Measurements from ENCODE around the gene KRTAP9-9. TPM values are rescaled to one million over a fixed set of nuclear protein-coding genes. Genes with fewer than 3 reads are reported as not detected.

Gene KRTAP9-9
- total RNA-seq, 3 donors from 2014 or later: not detected

- Mint-ChIP-seq H3K36me3 (ENCODE audit: insufficient read depth) (no peaks in the 10 kb centered on the region), H3K4me3 (no peak overlapping the region), H3K4me1 (ENCODE audit: low read depth) (peaks cover 16% of the 10 kb centered on the region), H3K9me3 (no peaks in the 10 kb centered on the region), H3K27me3 (ENCODE audit: low read depth) (no peaks in the 10 kb centered on the region)
- ATAC-seq (no peak), DNase-seq (no peak)
Observed at GRCh38 chr17:41287050-41287449, 31.9 kb downstream of the KRTAP9-9 start.

DNA sequence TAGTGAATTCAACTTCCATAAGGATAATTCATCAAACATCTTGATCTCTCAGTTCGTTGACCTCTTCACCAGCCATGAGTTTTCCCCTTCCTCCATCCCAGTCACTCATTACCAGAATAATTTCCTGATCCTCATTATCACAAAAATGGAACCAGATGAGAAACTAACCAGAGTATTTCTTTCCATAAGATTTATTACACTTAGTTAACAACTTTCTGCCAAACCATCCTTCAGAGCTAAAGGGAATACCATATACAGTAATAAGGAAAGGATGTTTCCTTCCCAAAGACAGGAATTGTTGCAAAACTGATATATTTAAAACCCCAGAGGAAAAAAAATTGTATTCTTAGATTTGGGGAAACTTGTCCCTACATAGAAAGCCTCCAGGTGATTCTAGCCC is 38.8 kb downstream of the KRTAP9-9 start:
- ATAC-seq (no peak), DNase-seq (no peak)
- no peaks in the 10 kb centered on the region for H3K4me1 Mint-ChIP-seq (ENCODE audit: low read depth)
- no peaks in the 10 kb centered on the region for H3K36me3 Mint-ChIP-seq (ENCODE audit: insufficient read depth)
- H3K27me3 Mint-ChIP-seq (ENCODE audit: low read depth): peaks cover 7% of the 10 kb centered on the region
- no peaks in the 10 kb centered on the region for H3K9me3 Mint-ChIP-seq
- H3K4me3 Mint-ChIP-seq: no peak overlapping the region

- Mint-ChIP-seq H3K27me3 (ENCODE audit: low read depth) (peaks cover 7% of the 10 kb centered on the region), H3K4me3 (no peak overlapping the region), H3K4me1 (ENCODE audit: low read depth) (peaks cover 8% of the 10 kb centered on the region), H3K9me3 (peaks cover 8% of the 10 kb centered on the region), H3K36me3 (ENCODE audit: insufficient read depth) (no peaks in the 10 kb centered on the region)
- ATAC-seq: no peak
- DNase-seq: no peak
Observed at GRCh38 chr17:41296846-41297245, 41.7 kb downstream of the KRTAP9-9 start.

GRCh38 chr17:41298458-41299135 is 43.4 kb downstream of the KRTAP9-9 start:
- Mint-ChIP-seq H3K36me3 (ENCODE audit: insufficient read depth) (no peaks in the 10 kb centered on the region), H3K9me3 (peaks cover 8% of the 10 kb centered on the region), H3K4me1 (ENCODE audit: low read depth) (peaks cover 11% of the 10 kb centered on the region), H3K27me3 (ENCODE audit: low read depth) (peaks cover 2% of the 10 kb centered on the region), H3K4me3 (no peak overlapping the region)
- DNase-seq (no peak), ATAC-seq (no peak)

DNA sequence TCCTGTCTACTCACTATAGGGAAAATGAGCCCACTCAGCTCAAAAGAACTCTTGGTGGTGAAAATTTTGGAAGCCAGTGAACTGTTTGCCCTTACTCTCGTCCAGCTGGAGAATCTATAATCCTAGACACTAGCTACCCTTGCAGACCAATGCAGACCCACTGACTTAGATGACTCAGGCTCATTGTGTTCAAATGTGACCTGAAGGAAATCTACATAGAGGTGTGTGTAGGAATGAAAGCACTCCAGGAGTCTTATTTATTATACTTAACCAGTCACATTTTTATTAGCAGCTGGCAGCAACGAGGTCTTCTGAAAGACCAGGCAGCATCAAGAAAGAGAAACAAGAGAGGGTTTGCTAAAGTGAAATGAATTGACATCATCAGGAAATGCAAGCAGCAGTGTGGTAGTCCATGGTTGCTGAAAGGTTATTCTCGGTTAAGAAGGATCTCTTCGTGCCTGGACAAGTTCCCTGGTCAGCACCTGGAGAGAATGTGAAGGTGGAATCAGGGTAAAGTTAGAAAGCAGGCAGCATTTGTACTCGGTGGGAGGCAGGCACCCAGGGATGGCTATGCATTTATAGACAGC is 46.1 kb downstream of the KRTAP9-9 start:
- Mint-ChIP-seq H3K27me3 (ENCODE audit: low read depth) (no peaks in the 10 kb centered on the region), H3K4me3 (no peak overlapping the region), H3K36me3 (ENCODE audit: insufficient read depth) (no peaks in the 10 kb centered on the region), H3K4me1 (ENCODE audit: low read depth) (peaks cover 12% of the 10 kb centered on the region), H3K9me3 (peaks cover 8% of the 10 kb centered on the region)
- ATAC-seq (no peak), DNase-seq (no peak)

- no peaks in the 10 kb centered on the region for H3K36me3 Mint-ChIP-seq (ENCODE audit: insufficient read depth)
- H3K9me3 Mint-ChIP-seq: peaks cover 8% of the 10 kb centered on the region
- no peaks in the 10 kb centered on the region for H3K27me3 Mint-ChIP-seq (ENCODE audit: low read depth)
- peaks cover 21% of the 10 kb centered on the region for H3K4me1 Mint-ChIP-seq (ENCODE audit: low read depth)
- no peak for ATAC-seq
- H3K4me3 Mint-ChIP-seq: no peak within 1 kb of the TSS
- no peak for DNase-seq
Observed at GRCh38 chr17:41301916-41302901, 47.0 kb downstream of the KRTAP9-9 start, which contains the start of gene KRTAP29-1. Gene KRTAP29-1 (minus strand): TSS chr17:41302851. CDS start chr17:41302851, 0 bp downstream.

GRCh38 chr17:41302981-41303380 is 47.8 kb downstream of the KRTAP9-9 start:
- no peak for DNase-seq
- Mint-ChIP-seq H3K4me3 (no peak overlapping the region), H3K4me1 (ENCODE audit: low read depth) (peaks cover 28% of the 10 kb centered on the region), H3K36me3 (ENCODE audit: insufficient read depth) (no peaks in the 10 kb centered on the region), H3K9me3 (peaks cover 8% of the 10 kb centered on the region), H3K27me3 (ENCODE audit: low read depth) (no peaks in the 10 kb centered on the region)
- no peak for ATAC-seq

DNA sequence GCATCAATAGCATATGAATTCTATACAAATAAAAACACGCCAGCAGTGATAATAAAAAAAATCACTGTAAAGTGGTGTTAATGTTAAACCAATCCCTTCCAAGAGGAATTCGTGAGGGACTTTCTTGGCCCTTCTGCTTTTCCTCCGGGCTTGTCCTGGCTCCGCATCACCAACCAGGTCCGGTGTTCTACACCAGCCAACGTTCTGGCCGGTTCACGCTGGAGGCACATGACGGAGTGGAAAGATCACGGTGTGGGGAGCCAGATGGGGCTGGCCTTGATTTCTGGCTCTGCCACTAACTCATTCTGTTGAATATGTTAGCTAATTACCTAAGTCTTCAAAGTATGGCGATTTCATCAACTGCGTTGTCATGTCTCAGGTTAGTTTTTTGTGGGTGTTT is 48.9 kb downstream of the KRTAP9-9 start:
- ATAC-seq: no peak
- DNase-seq: no peak
- H3K27me3 Mint-ChIP-seq (ENCODE audit: low read depth): no peaks in the 10 kb centered on the region
- H3K4me1 Mint-ChIP-seq (ENCODE audit: low read depth): peaks cover 39% of the 10 kb centered on the region
- no peak overlapping the region for H3K4me3 Mint-ChIP-seq
- peaks cover 8% of the 10 kb centered on the region for H3K9me3 Mint-ChIP-seq
- H3K36me3 Mint-ChIP-seq (ENCODE audit: insufficient read depth): no peaks in the 10 kb centered on the region

Other genes starting within 250 kb of the KRTAP9-9 start
- gene KRTAP3-1, start 246.3 kb upstream of the KRTAP9-9 start, total RNA-seq: not detected
- not detected for gene KRTAP1-5, start 228.2 kb upstream of the KRTAP9-9 start, total RNA-seq
- gene KRTAP1-4, start 225.2 kb upstream of the KRTAP9-9 start, total RNA-seq: not detected
- not detected for gene KRTAP1-3, start 220.5 kb upstream of the KRTAP9-9 start, total RNA-seq
- gene KRTAP1-1, start 213.9 kb upstream of the KRTAP9-9 start, total RNA-seq: not detected
- not detected for gene KRTAP2-1, start 208.1 kb upstream of the KRTAP9-9 start, total RNA-seq
- gene KRTAP2-2, start 200.2 kb upstream of the KRTAP9-9 start, total RNA-seq: not detected
- not detected for gene KRTAP2-3, start 195.3 kb upstream of the KRTAP9-9 start, total RNA-seq
- gene KRTAP2-4, start 189.5 kb upstream of the KRTAP9-9 start, total RNA-seq: not detected
- gene KRTAP4-7, start 171.2 kb upstream of the KRTAP9-9 start, total RNA-seq: not detected
- gene KRTAP4-8, start 157.2 kb upstream of the KRTAP9-9 start, total RNA-seq: not detected
- gene KRTAP4-16, start 153.2 kb upstream of the KRTAP9-9 start, total RNA-seq: not detected
- gene KRTAP4-9, start 150.0 kb upstream of the KRTAP9-9 start, total RNA-seq: not detected
- gene KRTAP4-11, start 137.0 kb upstream of the KRTAP9-9 start, total RNA-seq: not detected
- gene KRTAP4-12, start 131.2 kb upstream of the KRTAP9-9 start, total RNA-seq: not detected
- not detected for gene KRTAP4-6, start 114.8 kb upstream of the KRTAP9-9 start, total RNA-seq
- not detected for gene KRTAP4-5, start 105.6 kb upstream of the KRTAP9-9 start, total RNA-seq
- not detected for gene KRTAP4-4, start 94.6 kb upstream of the KRTAP9-9 start, total RNA-seq
- gene KRTAP4-3, start 87.2 kb upstream of the KRTAP9-9 start, total RNA-seq: not detected
- gene KRTAP4-2, start 77.2 kb upstream of the KRTAP9-9 start, total RNA-seq: not detected
- not detected for gene KRTAP4-1, start 70.5 kb upstream of the KRTAP9-9 start, total RNA-seq
- gene KRTAP9-1, start 65.5 kb upstream of the KRTAP9-9 start, total RNA-seq: not detected
- gene KRTAP9-2, start 28.7 kb upstream of the KRTAP9-9 start, total RNA-seq: not detected
- gene KRTAP9-3, start 22.9 kb upstream of the KRTAP9-9 start, total RNA-seq: not detected
- gene KRTAP9-8, start 17.4 kb upstream of the KRTAP9-9 start, total RNA-seq: not detected
- not detected for gene KRTAP9-4, start 5.7 kb upstream of the KRTAP9-9 start, total RNA-seq
- gene KRTAP9-6, start 10.0 kb downstream of the KRTAP9-9 start, total RNA-seq: not detected
- not detected for gene KRTAP9-7, start 20.3 kb downstream of the KRTAP9-9 start, total RNA-seq
- gene KRTAP29-1, start 47.5 kb downstream of the KRTAP9-9 start, total RNA-seq: not detected
- not detected for gene KRTAP16-1, start 53.9 kb downstream of the KRTAP9-9 start, total RNA-seq
- not detected for gene KRTAP17-1, start 60.3 kb downstream of the KRTAP9-9 start, total RNA-seq
- not detected for gene KRT33A, start 95.4 kb downstream of the KRTAP9-9 start, total RNA-seq
- not detected for gene KRT33B, start 114.4 kb downstream of the KRTAP9-9 start, total RNA-seq
- gene KRT34, start 126.9 kb downstream of the KRTAP9-9 start, total RNA-seq: not detected
- gene KRT31, start 142.2 kb downstream of the KRTAP9-9 start, total RNA-seq: not detected
- gene KRT37, start 169.2 kb downstream of the KRTAP9-9 start, total RNA-seq: not detected
- not detected for gene KRT38, start 185.6 kb downstream of the KRTAP9-9 start, total RNA-seq
- gene KRT32, start 212.0 kb downstream of the KRTAP9-9 start, total RNA-seq: not detected
- not detected for gene KRT35, start 225.8 kb downstream of the KRTAP9-9 start, total RNA-seq
- not detected for gene KRT36, start 234.5 kb downstream of the KRTAP9-9 start, total RNA-seq